NCI-H2196 (cell line): ENCODE results near the gene THAP10.
"Not testable (repeated sequence)": the region's sequence is repeated elsewhere in the genome, so short reads cannot be mapped to it uniquely, and the experiment has no call there.

Experiments
- DNase-seq: peaks from one replicate; lab custom pipeline; 2025; ENCODE audit not compliant: unreplicated experiment; lab: John Stamatoyannopoulos, UW

The THAP10 gene

DNA sequence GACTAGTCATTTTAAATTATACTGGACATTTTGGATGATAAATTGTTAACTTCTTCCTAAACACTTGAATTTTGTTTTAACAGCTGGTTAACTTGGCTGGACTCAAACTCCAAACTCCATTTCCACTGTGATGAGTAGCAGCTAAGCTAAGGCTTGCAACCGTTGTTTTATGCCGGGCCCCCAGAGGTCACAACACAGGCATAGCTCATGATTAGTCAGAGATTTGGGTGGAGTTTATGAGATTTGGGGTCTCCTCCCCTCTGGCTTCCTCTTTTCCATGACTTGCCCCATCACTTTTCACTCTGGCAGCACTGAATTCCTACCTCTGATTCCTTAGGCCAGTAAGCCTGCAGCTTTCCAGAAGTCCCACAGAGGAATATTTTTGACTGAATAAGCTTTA, 12.8 kb downstream of the THAP10 start:
- no peak for DNase-seq

- no peak for DNase-seq
Measured at GRCh38 chr15:70876683-70877082, 15.6 kb downstream of the THAP10 start.

GRCh38 chr15:70876011-70876410, 16.2 kb downstream of the THAP10 start:
- no peak for DNase-seq

DNA sequence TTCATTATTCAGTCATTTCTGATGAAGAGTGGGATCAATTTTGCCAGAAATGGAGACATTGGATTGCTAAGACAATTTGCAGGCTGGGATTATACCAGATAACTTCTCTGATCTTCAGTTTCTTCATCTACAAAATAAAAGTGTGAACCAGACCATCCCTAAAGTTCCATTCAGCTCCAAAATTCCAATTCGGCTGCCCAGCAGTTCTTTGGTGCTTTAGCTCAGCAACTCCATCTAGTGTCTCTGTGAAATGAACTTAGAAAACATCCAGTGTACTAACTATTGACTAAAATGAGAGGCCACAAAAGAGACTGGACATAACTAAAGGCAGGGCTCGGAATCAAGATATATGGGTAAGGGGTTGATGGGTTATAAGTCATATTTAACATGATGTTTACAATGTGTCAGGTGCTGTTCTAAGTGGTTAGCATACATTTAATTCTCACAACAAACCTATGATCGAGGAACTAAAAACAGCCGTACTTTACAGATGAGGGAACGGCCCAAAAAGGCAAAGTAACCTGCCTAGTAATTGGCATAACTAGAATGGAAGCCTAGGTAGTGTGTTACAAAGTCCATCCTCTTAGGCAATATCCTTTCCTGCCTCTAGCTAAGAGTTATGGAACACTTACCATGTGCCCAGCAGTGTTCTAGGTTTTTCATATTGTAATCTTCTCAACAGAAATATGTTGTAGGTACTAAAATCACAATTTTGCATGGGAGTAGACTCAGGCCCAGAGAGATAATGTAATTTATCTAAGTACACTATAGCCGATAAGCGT, 17.0 kb downstream of the THAP10 start:
- DNase-seq = no peak

DNA sequence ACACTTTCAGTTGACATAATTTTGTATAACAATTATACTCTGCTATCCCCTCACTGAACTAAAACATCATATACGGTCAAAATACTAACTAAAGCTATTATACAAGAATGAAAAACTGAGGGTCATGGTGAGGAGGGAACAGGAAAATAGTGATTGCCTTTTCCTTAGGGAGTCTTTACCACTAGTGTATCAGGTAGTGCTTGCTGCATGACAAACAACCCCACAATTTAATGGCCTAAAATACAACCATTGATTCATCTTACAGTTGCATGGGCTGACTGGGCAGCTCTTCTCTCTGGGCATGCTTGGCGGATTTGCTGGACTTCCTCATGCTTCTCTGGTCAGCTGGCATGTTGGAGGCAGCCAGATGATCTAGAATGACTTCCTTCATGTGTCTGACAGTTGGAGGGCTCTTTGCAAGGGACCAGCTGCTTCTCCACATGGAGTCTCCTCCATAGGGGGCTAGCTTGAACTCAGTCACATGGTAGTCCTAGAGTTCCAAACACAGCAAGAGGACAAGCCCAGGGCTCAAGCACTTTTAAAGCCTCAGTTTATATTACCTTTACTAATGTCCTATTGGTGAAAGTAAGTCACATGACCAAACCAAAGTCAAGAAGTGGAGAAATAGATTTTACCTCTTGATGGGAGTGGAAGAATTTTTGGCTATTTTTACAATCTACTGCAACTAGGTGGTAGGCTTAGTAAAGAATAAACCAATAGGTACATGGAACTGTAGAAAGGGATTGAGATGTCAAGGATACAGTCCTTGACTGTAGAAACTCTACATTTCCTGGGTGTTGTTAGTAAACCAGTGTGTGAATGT, 18.8 kb downstream of the THAP10 start:
- no peak for DNase-seq

DNA sequence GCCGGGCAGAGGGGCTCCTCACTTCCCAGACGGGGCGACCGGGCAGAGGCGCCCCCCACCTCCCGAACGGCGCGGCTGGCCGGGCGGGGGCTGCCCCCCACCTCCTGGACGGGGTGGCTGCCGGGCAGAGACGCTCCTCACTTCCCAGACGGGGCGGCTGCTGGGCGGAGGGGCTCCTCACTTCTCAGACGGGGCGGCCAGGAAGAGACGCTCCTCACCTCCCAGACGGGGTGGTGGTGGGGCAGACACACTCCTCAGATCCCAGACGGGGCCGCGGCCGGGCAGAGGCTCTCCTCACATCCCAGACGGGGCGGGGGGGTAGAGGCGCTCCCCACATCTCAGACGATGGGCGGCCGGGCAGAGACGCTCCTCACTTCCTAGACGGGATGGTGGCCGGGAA, 20.7 kb downstream of the THAP10 start:
- DNase-seq = not testable (repeated sequence)

- DNase-seq = no peak
Measured at GRCh38 chr15:70870051-70870450, 22.2 kb downstream of the THAP10 start.

GRCh38 chr15:70869346-70869745, 22.9 kb downstream of the THAP10 start:
- no peak for DNase-seq

DNA sequence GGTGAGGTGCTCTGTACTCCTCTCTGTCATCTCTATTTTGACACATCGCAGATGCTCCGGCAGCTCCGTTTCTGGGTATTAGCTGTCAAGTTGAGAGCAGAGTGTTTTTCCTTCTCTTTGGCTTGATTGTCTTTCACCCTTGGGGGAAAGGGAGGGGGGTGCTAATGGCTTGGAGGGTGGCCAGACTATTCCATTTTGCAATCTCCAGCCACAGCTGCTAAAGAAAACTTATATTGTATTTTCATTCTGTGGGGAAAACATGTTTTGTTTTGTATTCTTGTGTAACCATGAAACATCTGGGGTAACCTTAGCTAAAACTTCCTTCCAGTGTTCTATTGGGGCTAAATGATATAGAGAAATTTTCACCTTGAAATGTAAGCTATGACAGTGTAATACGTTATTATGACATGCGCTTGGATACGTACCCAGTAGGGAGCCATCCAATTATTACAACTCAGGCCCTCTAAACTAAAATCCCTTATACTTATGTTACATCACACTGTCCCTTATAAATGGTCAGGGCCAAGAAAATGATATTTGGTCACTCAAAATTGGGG, 24.2 kb downstream of the THAP10 start:
- no peak for DNase-seq

- DNase-seq = no peak
Measured at GRCh38 chr15:70866982-70867641, 25.1 kb downstream of the THAP10 start.

GRCh38 chr15:70863450-70864218, 28.6 kb downstream of the THAP10 start:
- no peak for DNase-seq

GRCh38 chr15:70859998-70860397, 32.2 kb downstream of the THAP10 start:
- DNase-seq = no peak

DNA sequence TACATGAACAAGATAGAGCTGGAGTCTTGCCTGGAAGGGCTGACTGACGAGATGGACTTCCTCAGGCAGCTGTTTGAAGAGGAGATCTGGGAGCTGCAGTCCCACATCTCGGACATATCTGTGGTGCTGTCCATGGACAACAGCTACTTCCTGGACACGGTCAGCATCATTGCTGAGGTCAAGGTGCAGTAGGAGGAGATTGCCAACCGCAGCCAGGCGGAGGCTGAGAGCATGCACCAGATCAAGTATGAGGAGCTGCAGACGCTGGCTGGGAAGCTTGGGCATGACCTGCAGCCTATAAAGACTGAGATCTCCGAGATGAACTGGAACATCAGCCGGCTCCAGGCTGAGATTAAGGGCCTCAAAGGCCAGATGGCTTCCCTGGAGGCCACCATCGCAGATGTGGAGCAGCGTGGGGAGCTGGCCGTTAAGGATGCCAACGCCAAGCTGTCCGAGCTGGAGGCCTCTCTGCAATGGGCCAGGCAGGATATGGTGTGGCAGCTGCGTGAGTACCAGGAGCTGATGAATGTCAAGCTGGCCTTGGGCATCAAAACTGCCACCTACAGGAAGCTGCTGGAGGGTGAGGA, 32.8 kb downstream of the THAP10 start:
- DNase-seq = no peak

- not testable (repeated sequence) for DNase-seq
Measured at GRCh38 chr15:70858614-70859321, 33.5 kb downstream of the THAP10 start.

- DNase-seq = no peak
Measured at GRCh38 chr15:70857562-70858285, 34.5 kb downstream of the THAP10 start.

GRCh38 chr15:70856884-70857561, 35.2 kb downstream of the THAP10 start:
- no peak for DNase-seq

GRCh38 chr15:70856177-70856883, 35.9 kb downstream of the THAP10 start:
- DNase-seq = no peak

GRCh38 chr15:70855764-70856163, 36.5 kb downstream of the THAP10 start:
- DNase-seq = no peak
